GM21717 (cell line): ENCODE measurements around the gene OCA2.

Source experiments
- ATAC-seq: cut with Tn5 transposase; IDR thresholded peaks from one replicate; pipeline ENCODE4 v1.9.1; 2021; ENCODE audit warnings: mild to moderate bottlenecking, moderate library complexity; ENCODE audit not compliant: unreplicated experiment

The OCA2 gene

GRCh38 chr15:28105793-28106192 is 6.7 kb upstream of the OCA2 start:
- ATAC-seq: no peak

GRCh38 chr15:28105224-28105791 is 6.2 kb upstream of the OCA2 start:
- no peak for ATAC-seq

GRCh38 chr15:28104326-28104725 is 5.2 kb upstream of the OCA2 start:
- no peak for ATAC-seq

GRCh38 chr15:28103831-28104230 is 4.7 kb upstream of the OCA2 start:
- no peak for ATAC-seq

GRCh38 chr15:28101983-28102441 is 2.9 kb upstream of the OCA2 start:
- no peak for ATAC-seq

- no peak for ATAC-seq
Measured at GRCh38 chr15:28101201-28101600, 2.1 kb upstream of the OCA2 start.

GRCh38 chr15:28100516-28101195 is 1.5 kb upstream of the OCA2 start:
- ATAC-seq: no peak

GRCh38 chr15:28099555-28100140 is 533 bp upstream of the OCA2 start:
- no peak for ATAC-seq

GRCh38 chr15:28098360-28098765 is 752 bp downstream of the OCA2 start:
- no peak for ATAC-seq

- no peak for ATAC-seq
Measured at GRCh38 chr15:28097656-28098359, 1.3 kb downstream of the OCA2 start.

GRCh38 chr15:28096670-28097431 is 2.3 kb downstream of the OCA2 start:
- no peak for ATAC-seq

GRCh38 chr15:28096411-28096669 is 2.8 kb downstream of the OCA2 start:
- ATAC-seq: no peak

GRCh38 chr15:28094732-28095521 is 4.2 kb downstream of the OCA2 start:
- ATAC-seq: no peak

- ATAC-seq: no peak
Measured at GRCh38 chr15:28093752-28094535, 5.2 kb downstream of the OCA2 start.

- no peak for ATAC-seq
Measured at GRCh38 chr15:28091313-28091712, 7.8 kb downstream of the OCA2 start.

- ATAC-seq: peak; percentile 90
Measured at GRCh38 chr15:28086175-28086703, 12.9 kb downstream of the OCA2 start.

- no peak for ATAC-seq
Measured at GRCh38 chr15:28085489-28086174, 13.5 kb downstream of the OCA2 start.

GRCh38 chr15:28084547-28084946 is 14.6 kb downstream of the OCA2 start:
- no peak for ATAC-seq
